Fibroblast of lung (primary cell): Measurements from ENCODE around the gene CAPN14. TPM values are rescaled to one million over a fixed set of nuclear protein-coding genes. Genes with fewer than 3 reads are reported as not detected.

Source experiments
- DNase-seq, 2 donors: peaks; one replicate each; pipeline versions ENCODE4 v3.0.0 to v3.0.0-alpha.2; 2010; ENCODE audit warnings: low read depth in 2 of 2
- H2AFZ ChIP-seq: 2 replicates; pipeline ENCODE4 v1.5.1; 2012; ENCODE audit warnings: low read length, control low read depth, inconsistent platforms
- H3K27ac ChIP-seq: 2 replicates; pipeline ENCODE4 v1.5.1; 2011; ENCODE audit warnings: low read length, control low read depth; ENCODE audit not compliant: insufficient read depth
- H3K27me3 ChIP-seq: 2 replicates; pipeline ENCODE4 v1.5.1; 2011; ENCODE audit warnings: mild to moderate bottlenecking, low read length; ENCODE audit not compliant: control insufficient read depth, insufficient read depth
- H3K36me3 ChIP-seq: 2 replicates; pipeline ENCODE4 v1.5.1; 2011; ENCODE audit warnings: low read length; ENCODE audit not compliant: control insufficient read depth, insufficient read depth
- H3K4me1 ChIP-seq: 2 replicates; pipeline ENCODE4 v1.5.1; 2011; ENCODE audit warnings: low read length; ENCODE audit not compliant: control insufficient read depth, insufficient read depth; ENCODE audit errors: extremely low read depth
- H3K4me2 ChIP-seq: 2 replicates; pipeline ENCODE4 v1.5.1; 2011; ENCODE audit warnings: low read length, control low read depth; ENCODE audit not compliant: insufficient read depth; ENCODE audit errors: extremely low read depth
- H3K4me3 ChIP-seq, 4 experiments: fragments of 200-600 bp in 1 of 4; sonication (generic) in 1 of 4; replicated peaks in 1 of 4; 2 replicates each; pipeline ENCODE4 v1.5.1; 2011 to 2016; ENCODE audit warnings: low read length in 4 of 4, low read depth in 3 of 4, mild to moderate bottlenecking in 3 of 4, control low read depth in 2 of 4, inconsistent platforms in 1 of 4, mixed read lengths in 1 of 4; ENCODE audit not compliant: insufficient read depth in 1 of 4; ENCODE audit errors: control extremely low read depth in 1 of 4
- H3K79me2 ChIP-seq: 2 replicates; pipeline ENCODE4 v1.5.1; 2012; ENCODE audit warnings: mild to moderate bottlenecking, low read length, inconsistent platforms; ENCODE audit not compliant: control insufficient read depth, insufficient read depth
- H3K9ac ChIP-seq: 2 replicates; pipeline ENCODE4 v1.5.1; 2011; ENCODE audit warnings: mild to moderate bottlenecking, low read length, control low read depth; ENCODE audit not compliant: insufficient read depth
- H3K9me3 ChIP-seq: 2 replicates; pipeline ENCODE4 v1.5.1; 2012; ENCODE audit warnings: low read depth, low read length; ENCODE audit not compliant: control insufficient read depth, insufficient read depth
- H4K20me1 ChIP-seq: 2 replicates; pipeline ENCODE4 v1.5.1; 2011; ENCODE audit warnings: low read length; ENCODE audit not compliant: control insufficient read depth, insufficient read depth; ENCODE audit errors: extremely low read depth
- CTCF ChIP-seq, 2 donors: IDR thresholded peaks in 1 of 2; conservative IDR thresholded peaks in 1 of 2; 1 replicate in 1 of 2; 2 replicates in 1 of 2; pipeline ENCODE4 v1.5.1; 2011 to 2012; ENCODE audit warnings: low read length in 2 of 2, control low read depth in 1 of 2, inconsistent platforms in 1 of 2, low read depth in 1 of 2, mild to moderate bottlenecking in 1 of 2
- EZH2 ChIP-seq: IDR thresholded peaks from 2 replicates; pipeline ENCODE4 v1.5.1; 2012; ENCODE audit warnings: low read length, control low read depth, mild to moderate bottlenecking; ENCODE audit errors: missing control alignments
- polyA plus RNA-seq, 2 donors: library from polyadenylated mRNA; depleted of rRNA in 1 of 2; stranded (reverse) in 1 of 2; unstranded in 1 of 2; fragments of >200 nt; gene quantifications; 2 replicates each; pipeline ENCODE4 v1.2.1, GENCODE V29; 2011 to 2012; ENCODE audit warnings: missing spikeins in 1 of 2
- total RNA-seq: library from RNA; depleted of rRNA; stranded (reverse); fragments of >200 nt; gene quantifications from 2 replicates; pipeline ENCODE4 v1.2.1, GENCODE V29; 2014

Gene CAPN14
- total and polyA plus RNA-seq, 2 donors (not counting 1 experiment from before 2014, with no cell fraction given) = 0.05 to 0.17 TPM

DNA sequence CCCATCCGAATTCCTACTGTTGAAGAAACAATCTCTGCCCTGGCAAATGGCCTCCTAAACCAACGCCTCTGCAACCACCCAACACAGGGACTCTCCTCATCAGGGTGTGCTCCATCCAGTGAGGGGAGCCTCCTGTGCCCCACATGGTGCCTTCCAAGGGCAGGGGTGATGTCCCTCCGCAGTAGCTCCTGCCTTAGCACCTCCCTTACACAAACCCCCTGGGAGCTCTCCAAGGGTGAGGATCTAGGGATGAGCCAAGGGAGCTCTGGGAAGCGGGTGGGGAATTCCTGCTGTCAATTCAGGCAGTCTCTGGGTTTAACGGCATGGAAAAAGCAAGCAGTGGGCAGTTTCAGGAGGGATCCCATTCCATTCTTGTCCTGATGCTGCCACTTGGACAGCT, 82.8 kb downstream of the CAPN14 start:
- Histone ChIP-seq H3K27me3 (peaks cover 25% of the 10 kb centered on the region), H3K79me2 (no peaks in the 10 kb centered on the region), H3K27ac (no peak overlapping the region), H3K36me3 (no peaks in the 10 kb centered on the region), H3K4me1 (peaks cover 3% of the 10 kb centered on the region), H3K9ac (no peak overlapping the region), H3K4me3 (no peak overlapping the region), H2AFZ (no peak overlapping the region), H3K9me3 (no peaks in the 10 kb centered on the region), H3K4me2 (no peak overlapping the region), H4K20me1 (no peaks in the 10 kb centered on the region)
- TF ChIP-seq CTCF (conservative IDR thresholded peaks at IDR 0.05 in 1 of 2, IDR thresholded peaks at IDR 0.05 in 1 of 2; ENCODE audit: low read depth in 1 of 2, low read length in 2 of 2) = no peak
- no peak for DNase-seq

DNA sequence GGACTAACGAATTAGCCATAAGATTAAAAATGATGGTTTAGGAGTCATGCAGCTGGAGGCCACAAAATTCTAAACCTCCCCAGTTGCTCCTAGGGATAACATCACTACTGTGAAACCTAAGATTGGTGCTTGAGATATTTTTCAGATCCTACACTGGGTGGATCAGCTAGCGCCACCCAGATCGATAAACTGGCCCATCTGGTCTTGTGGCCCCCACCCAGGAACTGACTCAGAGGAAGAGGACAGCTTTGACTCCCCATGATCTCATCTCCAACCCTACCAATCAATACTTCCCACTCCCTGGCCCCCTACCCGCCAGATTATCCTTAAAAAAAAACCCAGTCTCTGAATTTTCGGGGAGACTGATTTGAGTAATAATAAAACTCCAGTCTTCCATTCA, 84.5 kb downstream of the CAPN14 start:
- Histone ChIP-seq H3K9me3 (no peaks in the 10 kb centered on the region), H3K27ac (no peak overlapping the region), H3K27me3 (peaks cover 19% of the 10 kb centered on the region), H3K4me3 (no peak overlapping the region), H3K4me1 (no peaks in the 10 kb centered on the region), H3K36me3 (no peaks in the 10 kb centered on the region), H4K20me1 (no peaks in the 10 kb centered on the region), H3K9ac (no peak overlapping the region), H3K79me2 (no peaks in the 10 kb centered on the region), H3K4me2 (no peak overlapping the region), H2AFZ (no peak overlapping the region)
- TF ChIP-seq CTCF (conservative IDR thresholded peaks at IDR 0.05 in 1 of 2, IDR thresholded peaks at IDR 0.05 in 1 of 2; ENCODE audit: low read depth in 1 of 2, low read length in 2 of 2) = no peak
- DNase-seq = no peak

DNA sequence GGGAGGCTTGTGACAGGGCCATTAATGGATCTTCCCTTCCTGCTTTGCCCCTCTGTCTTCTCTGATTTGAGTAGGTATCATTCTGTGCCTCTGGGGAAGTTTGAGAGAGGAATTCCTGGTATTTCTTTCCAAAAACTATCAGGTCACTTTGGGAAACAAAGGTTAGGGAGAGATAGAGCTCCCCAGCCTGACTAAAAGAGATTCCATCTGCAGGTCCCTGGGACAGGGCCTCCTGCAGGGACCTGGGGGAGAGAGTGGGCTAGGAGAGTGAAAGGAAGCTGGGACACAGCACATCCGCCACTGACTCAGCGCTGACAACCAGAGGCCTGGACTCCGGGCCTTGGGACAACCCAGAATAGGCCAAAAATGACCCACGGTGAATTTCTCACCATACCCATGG, 85.4 kb downstream of the CAPN14 start:
- Histone ChIP-seq H3K9ac (no peak overlapping the region), H3K79me2 (no peaks in the 10 kb centered on the region), H3K36me3 (no peaks in the 10 kb centered on the region), H4K20me1 (no peaks in the 10 kb centered on the region), H3K4me1 (no peaks in the 10 kb centered on the region), H3K4me2 (no peak overlapping the region), H2AFZ (no peak overlapping the region), H3K4me3 (no peak overlapping the region), H3K27ac (no peak overlapping the region), H3K27me3 (peaks cover 11% of the 10 kb centered on the region), H3K9me3 (no peaks in the 10 kb centered on the region)
- TF ChIP-seq CTCF (conservative IDR thresholded peaks at IDR 0.05 in 1 of 2, IDR thresholded peaks at IDR 0.05 in 1 of 2; ENCODE audit: low read depth in 1 of 2, low read length in 2 of 2) = no peak
- no peak for TF ChIP-seq EZH2
- no peak for DNase-seq
